DND-41 (cell line): Measurements from ENCODE around the gene ASRGL1.

Experiments
- EZH2 ChIP-seq: IDR thresholded peaks from 3 replicates; pipeline ENCODE4 v1.6.1; 2012; ENCODE audit warnings: borderline replicate concordance, low read depth, mild to moderate bottlenecking, moderate library complexity, low read length, inconsistent platforms; ENCODE audit not compliant: severe bottlenecking
- TF ChIP-seq, protein P1 (sequence below): IDR thresholded peaks from 2 replicates; pipeline ENCODE4 v1.5.1; 2012; ENCODE audit warnings: borderline replicate concordance, low read length, moderate library complexity, mild to moderate bottlenecking; ENCODE audit not compliant: poor library complexity, severe bottlenecking; ENCODE audit errors: extremely low read depth

DNA sequence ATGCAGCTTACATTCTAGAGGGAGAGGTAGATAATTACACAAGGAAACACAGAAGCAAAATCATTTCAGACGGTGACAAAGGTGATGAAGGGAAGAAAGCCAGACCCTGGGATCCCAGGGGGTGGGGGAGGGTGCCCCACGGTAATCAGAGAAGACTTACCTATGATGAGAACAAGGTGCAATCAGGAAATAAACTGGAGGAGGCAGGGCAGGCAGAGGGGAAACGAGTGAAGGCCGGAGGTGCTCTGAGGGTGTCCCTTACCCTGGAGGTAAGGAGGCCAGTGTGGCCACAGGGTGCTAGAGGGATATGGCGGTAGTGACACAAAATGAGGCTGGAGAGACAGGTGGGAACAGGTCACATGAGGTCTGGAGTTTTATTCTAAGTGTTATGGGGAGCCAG lies 67.7 kb downstream of the ASRGL1 start:
- TF ChIP-seq, protein P1, sequence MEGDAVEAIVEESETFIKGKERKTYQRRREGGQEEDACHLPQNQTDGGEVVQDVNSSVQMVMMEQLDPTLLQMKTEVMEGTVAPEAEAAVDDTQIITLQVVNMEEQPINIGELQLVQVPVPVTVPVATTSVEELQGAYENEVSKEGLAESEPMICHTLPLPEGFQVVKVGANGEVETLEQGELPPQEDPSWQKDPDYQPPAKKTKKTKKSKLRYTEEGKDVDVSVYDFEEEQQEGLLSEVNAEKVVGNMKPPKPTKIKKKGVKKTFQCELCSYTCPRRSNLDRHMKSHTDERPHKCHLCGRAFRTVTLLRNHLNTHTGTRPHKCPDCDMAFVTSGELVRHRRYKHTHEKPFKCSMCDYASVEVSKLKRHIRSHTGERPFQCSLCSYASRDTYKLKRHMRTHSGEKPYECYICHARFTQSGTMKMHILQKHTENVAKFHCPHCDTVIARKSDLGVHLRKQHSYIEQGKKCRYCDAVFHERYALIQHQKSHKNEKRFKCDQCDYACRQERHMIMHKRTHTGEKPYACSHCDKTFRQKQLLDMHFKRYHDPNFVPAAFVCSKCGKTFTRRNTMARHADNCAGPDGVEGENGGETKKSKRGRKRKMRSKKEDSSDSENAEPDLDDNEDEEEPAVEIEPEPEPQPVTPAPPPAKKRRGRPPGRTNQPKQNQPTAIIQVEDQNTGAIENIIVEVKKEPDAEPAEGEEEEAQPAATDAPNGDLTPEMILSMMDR = no peak
- TF ChIP-seq EZH2 = no peak
